BE2C (cell line): ENCODE measurements around the gene CHCHD6.
A peak's percentile ranks its signal among the peaks of the same experiment; 100 is the strongest.

Source experiments
- DNase-seq: peaks from one replicate; pipeline ENCODE4 v3.0.0-alpha.2; 2020
- H3K27me3 ChIP-seq: fragments of 250-450 bp; sonication (Bioruptor Pico); 2 replicates; pipeline ENCODE4 v1.5.1; 2020; ENCODE audit warnings: mild to moderate bottlenecking
- H3K36me3 ChIP-seq: fragments of 250-450 bp; sonication (Bioruptor Pico); 2 replicates; pipeline ENCODE4 v1.5.1; 2020; ENCODE audit warnings: mild to moderate bottlenecking
- H3K4me1 ChIP-seq: fragments of 250-450 bp; sonication (Bioruptor Pico); 2 replicates; pipeline ENCODE4 v1.5.1; 2020
- H3K4me3 ChIP-seq: 2 replicates; pipeline ENCODE4 v1.5.1; 2011; ENCODE audit warnings: low read depth, low read length
- H3K9me3 ChIP-seq: fragments of 250-450 bp; sonication (Bioruptor Pico); 2 replicates; pipeline ENCODE4 v1.5.1; 2020
- TF ChIP-seq, protein P1 (sequence below): IDR thresholded peaks from 2 replicates; pipeline ENCODE4 v1.5.1; 2012; ENCODE audit warnings: mild to moderate bottlenecking, low read depth, low read length

CHCHD6 gene

GRCh38 chr3:126834596-126835471, 130.8 kb downstream of the CHCHD6 start:
- H3K4me3 ChIP-seq: no peak overlapping the region
- no peaks in the 10 kb centered on the region for H3K36me3 ChIP-seq
- DNase-seq: no peak
- H3K27me3 ChIP-seq: no peaks in the 10 kb centered on the region
- TF ChIP-seq, protein P1, sequence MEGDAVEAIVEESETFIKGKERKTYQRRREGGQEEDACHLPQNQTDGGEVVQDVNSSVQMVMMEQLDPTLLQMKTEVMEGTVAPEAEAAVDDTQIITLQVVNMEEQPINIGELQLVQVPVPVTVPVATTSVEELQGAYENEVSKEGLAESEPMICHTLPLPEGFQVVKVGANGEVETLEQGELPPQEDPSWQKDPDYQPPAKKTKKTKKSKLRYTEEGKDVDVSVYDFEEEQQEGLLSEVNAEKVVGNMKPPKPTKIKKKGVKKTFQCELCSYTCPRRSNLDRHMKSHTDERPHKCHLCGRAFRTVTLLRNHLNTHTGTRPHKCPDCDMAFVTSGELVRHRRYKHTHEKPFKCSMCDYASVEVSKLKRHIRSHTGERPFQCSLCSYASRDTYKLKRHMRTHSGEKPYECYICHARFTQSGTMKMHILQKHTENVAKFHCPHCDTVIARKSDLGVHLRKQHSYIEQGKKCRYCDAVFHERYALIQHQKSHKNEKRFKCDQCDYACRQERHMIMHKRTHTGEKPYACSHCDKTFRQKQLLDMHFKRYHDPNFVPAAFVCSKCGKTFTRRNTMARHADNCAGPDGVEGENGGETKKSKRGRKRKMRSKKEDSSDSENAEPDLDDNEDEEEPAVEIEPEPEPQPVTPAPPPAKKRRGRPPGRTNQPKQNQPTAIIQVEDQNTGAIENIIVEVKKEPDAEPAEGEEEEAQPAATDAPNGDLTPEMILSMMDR: no peak
- H3K9me3 ChIP-seq: no peaks in the 10 kb centered on the region
- H3K4me1 ChIP-seq: peaks cover 4% of the 10 kb centered on the region; the same call in 1 of the 2 replicates

- peak; percentile 64 for DNase-seq
- Histone ChIP-seq H3K4me1 (peaks cover 4% of the 10 kb centered on the region; the same call in 1 of the 2 replicates), H3K36me3 (no peaks in the 10 kb centered on the region), H3K27me3 (no peaks in the 10 kb centered on the region), H3K9me3 (no peaks in the 10 kb centered on the region), H3K4me3 (no peak overlapping the region)
- TF ChIP-seq, protein P1: peak; percentile 48
These were observed 131.6 kb downstream of the CHCHD6 start for GRCh38 chr3:126835472-126836219.

DNA sequence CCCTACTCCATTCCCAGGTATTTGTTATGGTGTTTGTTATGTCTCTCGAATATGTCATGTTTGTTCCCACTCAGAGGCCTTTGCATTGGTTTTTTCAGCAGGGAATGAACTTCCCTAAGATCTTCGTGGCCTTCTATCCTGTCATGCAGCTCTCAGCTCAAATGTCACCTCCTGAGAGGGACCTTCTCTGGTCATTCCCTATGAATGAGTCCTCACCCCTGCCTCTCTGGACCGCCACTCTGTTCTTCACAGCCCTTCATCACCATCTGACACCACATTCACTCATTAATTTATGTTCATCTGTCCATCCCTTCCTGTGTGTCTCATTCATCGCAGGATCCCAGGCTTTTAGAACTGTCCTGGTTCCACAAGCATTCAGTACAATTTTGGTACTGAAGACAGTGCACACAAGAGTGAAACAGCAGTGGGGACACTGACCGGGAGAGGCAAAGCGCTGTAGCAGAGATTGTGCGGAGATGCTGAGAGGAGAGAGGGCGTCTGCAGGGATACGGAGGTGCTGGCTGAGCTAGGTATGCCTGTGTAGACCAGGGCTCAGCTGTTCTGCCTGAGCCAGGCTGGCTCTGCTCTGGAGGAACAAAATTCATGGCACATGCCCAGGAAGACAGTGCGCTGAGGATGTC, 132.3 kb downstream of the CHCHD6 start:
- H3K36me3 ChIP-seq: no peaks in the 10 kb centered on the region
- no peak for DNase-seq
- no peak overlapping the region for H3K4me3 ChIP-seq
- no peaks in the 10 kb centered on the region for H3K27me3 ChIP-seq
- TF ChIP-seq, protein P1: no peak
- peaks cover 4% of the 10 kb centered on the region; the same call in 1 of the 2 replicates for H3K4me1 ChIP-seq
- H3K9me3 ChIP-seq: no peaks in the 10 kb centered on the region

GRCh38 chr3:126837773-126838172, 133.7 kb downstream of the CHCHD6 start:
- Histone ChIP-seq H3K27me3 (no peaks in the 10 kb centered on the region), H3K4me3 (no peak overlapping the region), H3K36me3 (no peaks in the 10 kb centered on the region), H3K4me1 (peaks cover 4% of the 10 kb centered on the region; the same call in 1 of the 2 replicates), H3K9me3 (no peaks in the 10 kb centered on the region)
- no peak for DNase-seq
- TF ChIP-seq, protein P1: no peak

GRCh38 chr3:126845920-126846715, 142.1 kb downstream of the CHCHD6 start:
- no peak for DNase-seq
- no peaks in the 10 kb centered on the region for H3K9me3 ChIP-seq
- TF ChIP-seq, protein P1: peak; percentile 15; the same call in 1 of the 2 replicates

More at GRCh38 chr3:126845920-126846715, 142.1 kb downstream of the CHCHD6 start:
- no peaks in the 10 kb centered on the region for H3K4me1 ChIP-seq
- H3K36me3 ChIP-seq: no peaks in the 10 kb centered on the region
- H3K4me3 ChIP-seq: no peak overlapping the region
- no peaks in the 10 kb centered on the region for H3K27me3 ChIP-seq
